ENCODE results near the gene GNA12. TPM values are rescaled to one million over a fixed set of nuclear protein-coding genes. Genes with fewer than 3 reads are reported as not detected.

The GNA12 gene
- total and polyA plus RNA-seq, 9 of the 15 experiments (the other 6 are each of a cell fraction or from before 2014, with no cell fraction given) = 0.65 to 32.7 (median 9.6) TPM

- intact Hi-C loops (cut with micrococcal nuclease) (no loop called here), in situ Hi-C loops (cut with MboI) (no loop called here)
- H3K27ac ChIP-seq (ENCODE audit: extremely low read depth, low read depth, low read length) = no peak overlapping the region
- H3K9me3 ChIP-seq (replicated peaks; ENCODE audit: control insufficient read depth, insufficient read depth, low read depth, low read length) = no peaks in the 10 kb centered on the region
- FAIRE-seq (no peak), DNase-seq (ENCODE audit: extremely low read depth in 1 of 4, low spot score in 3 of 4) (no peak), ATAC-seq (no peak)
- TF ChIP-seq TAL1 (IDR thresholded peaks at IDR 0.05) = no peak
- TF ChIP-seq PML (IDR thresholded peaks at IDR 0.05; ENCODE audit: low read length) = no peak
- no peak for TF ChIP-seq OTX1 (CRISPR knock-in tag; IDR thresholded peaks at IDR 0.05)
- no peak for TF ChIP-seq ZNF407 (IDR thresholded peaks at IDR 0.05; ENCODE audit: low read depth)
- TF ChIP-seq SRSF1 (IDR thresholded peaks at IDR 0.05; ENCODE audit: low read depth, low read length) = no peak
- TF ChIP-seq MLX (CRISPR knock-in tag; conservative IDR thresholded peaks at IDR 0.05) = no peak
- WGBS (ENCODE audit: insufficient coverage, low coverage, missing lambda C conversion rate) = 83% methylated on average over 16 of the region's 18 CpGs
- no peaks in the 10 kb centered on the region for H3K27me3 ChIP-seq (ENCODE audit: control insufficient read depth in 2 of 2, insufficient read depth in 2 of 2, low read length in 2 of 2)
- BruUV-seq (replicated peaks) = no TSS peak
- H3K79me2 ChIP-seq (ENCODE audit: control insufficient read depth, insufficient read depth, low read length) = no peaks in the 10 kb centered on the region
- H3K9me1 ChIP-seq (ENCODE audit: control insufficient read depth, insufficient read depth, low read length) = no peaks in the 10 kb centered on the region
- POLR2A ChIA-PET = interaction anchor here (0.7 to 1.7 kb wide), 4 partner anchors 9 to 456 kb away, joined by 3 to 5 read pairs (median 4); no protein-coding TSS in a partner anchor
- no peaks in the 10 kb centered on the region for H4K20me1 ChIP-seq (replicated peaks; ENCODE audit: control insufficient read depth, insufficient read depth, low read length)
- H2AFZ ChIP-seq (ENCODE audit: low read depth, low read length) = no peak overlapping the region
- H3K4me2 ChIP-seq (ENCODE audit: insufficient read depth, low read length) = no peak overlapping the region
- no peak overlapping the region for H3K4me3 ChIP-seq
- CTCF ChIA-PET (ENCODE audit: low intra/inter-chr PET ratio) = no interaction called here
- peaks cover 0 to 23% of the 10 kb centered on the region in 2 experiments; a peak in 1 of 5 replicates for H3K4me1 ChIP-seq (replicated peaks in 1 of 2; ENCODE audit: control insufficient read depth in 2 of 2, insufficient read depth in 2 of 2, low read length in 2 of 2)
- peak overlapping the region in 1 of 2 experiments; percentile 79; a peak in 2 of 4 replicates for H3K9ac ChIP-seq (ENCODE audit: insufficient read depth in 1 of 2, low read depth in 2 of 2, low read length in 2 of 2)
- H3K36me3 ChIP-seq (ENCODE audit: control insufficient read depth, insufficient read depth, low read length) = peaks cover 18% of the 10 kb centered on the region; the same call in 1 of the 3 replicates
Measured at GRCh38 chr7:2726316-2727018, 117.6 kb downstream of the GNA12 start.

Data from K562 (cell line).